HepG2 (cell line): Measurements from ENCODE around the gene XPNPEP1.

ENCODE experiments used
- NONO ChIP-seq, 2 experiments: fragments of 450-650 bp in 1 of 2; sonication (generic) in 1 of 2; formaldehyde crosslinking in 1 of 2; IDR thresholded peaks in 1 of 2; conservative IDR thresholded peaks in 1 of 2; 2 replicates each; pipeline versions ENCODE4 v1.6.1 to v1.8.0; 2017 to 2022; ENCODE audit warnings: mild to moderate bottlenecking in 1 of 2, missing genetic modification reagents in 1 of 2, moderate library complexity in 1 of 2
- SOX6 ChIP-seq, 2 experiments: fragments of 450-650 bp in 1 of 2; sonication (generic) in 1 of 2; formaldehyde crosslinking in 1 of 2; IDR thresholded peaks; 2 replicates each; pipeline versions ENCODE4 v1.4.0 to v1.6.1; 2017 to 2020; ENCODE audit warnings: antibody characterized with exemption in 1 of 2, mild to moderate bottlenecking in 1 of 2, missing genetic modification reagents in 1 of 2
- ZC3H13 ChIP-seq: sonication (generic); formaldehyde crosslinking; IDR thresholded peaks from 2 replicates; pipeline ENCODE4 v1.8.1; 2023; ENCODE audit warnings: mild to moderate bottlenecking, missing genetic modification reagents, moderate library complexity
- ZNF343 ChIP-seq: sonication (generic); formaldehyde crosslinking; IDR thresholded peaks from 2 replicates; pipeline ENCODE4 v1.4.0; 2020; ENCODE audit warnings: mild to moderate bottlenecking, missing genetic modification reagents
- ZSCAN30 ChIP-seq: sonication (generic); formaldehyde crosslinking; IDR thresholded peaks from 2 replicates; pipeline ENCODE4 v1.5.0; 2020; ENCODE audit warnings: mild to moderate bottlenecking, missing genetic modification reagents
- ZSCAN9 ChIP-seq: IDR thresholded peaks from 2 replicates; pipeline ENCODE4 v1.6.1; 2016; ENCODE audit warnings: borderline replicate concordance

GRCh38 chr10:109946680-109947079 is 23.4 kb upstream of the XPNPEP1 start:
- TF ChIP-seq NONO (IDR thresholded peaks at IDR 0.05): no peak
- TF ChIP-seq NONO (CRISPR knock-in tag; conservative IDR thresholded peaks at IDR 0.05): no peak
- no peak for TF ChIP-seq ZNF343 (CRISPR knock-in tag)
- no peak for TF ChIP-seq SOX6 (IDR thresholded peaks at IDR 0.05)
- TF ChIP-seq SOX6 (CRISPR knock-in tag; IDR thresholded peaks at IDR 0.05): no peak
- TF ChIP-seq ZSCAN9 (CRISPR knock-in tag): no peak
- no peak for TF ChIP-seq ZC3H13 (CRISPR knock-in tag)
- TF ChIP-seq ZSCAN30 (CRISPR knock-in tag): no peak
